ENCODE data around the gene KIF25.
"Not testable (repeated sequence)": the region's sequence is repeated elsewhere in the genome, so short reads cannot be mapped to it uniquely, and the experiment has no call there.

Gene KIF25

GRCh38 chr6:167976116-167976657 is 21.3 kb upstream of the KIF25 start:
- DNase-seq, result not testable (repeated sequence)

- no peak for DNase-seq
Observed at GRCh38 chr6:167976708-167977107, 20.8 kb upstream of the KIF25 start.

GRCh38 chr6:167977717-167978467 is 19.6 kb upstream of the KIF25 start:
- no peak for DNase-seq

- no peak for DNase-seq
Observed at GRCh38 chr6:167978607-167979006, 18.9 kb upstream of the KIF25 start.

GRCh38 chr6:167979436-167980139 is 17.9 kb upstream of the KIF25 start:
- DNase-seq, result no peak

- DNase-seq, result no peak
Observed at GRCh38 chr6:167980911-167981580, 16.4 kb upstream of the KIF25 start.

GRCh38 chr6:167981916-167982462 is 15.5 kb upstream of the KIF25 start:
- DNase-seq, result no peak

GRCh38 chr6:167984144-167984719 is 13.2 kb upstream of the KIF25 start:
- DNase-seq, result no peak

- no peak for DNase-seq
Observed at GRCh38 chr6:167984876-167985604, 12.4 kb upstream of the KIF25 start.

GRCh38 chr6:167985911-167986595 is 11.4 kb upstream of the KIF25 start:
- no peak for DNase-seq

- no peak for DNase-seq
Observed at GRCh38 chr6:167987396-167988153, 9.9 kb upstream of the KIF25 start.

GRCh38 chr6:167988154-167988495 is 9.3 kb upstream of the KIF25 start:
- DNase-seq, result no peak

GRCh38 chr6:167988945-167989841 is 8.3 kb upstream of the KIF25 start:
- no peak for DNase-seq

- no peak for DNase-seq
Observed at GRCh38 chr6:167990016-167990945, 7.2 kb upstream of the KIF25 start.

- peak; percentile 76 for DNase-seq
Observed at GRCh38 chr6:167993169-167993568, 4.3 kb upstream of the KIF25 start.

GRCh38 chr6:167993831-167994230 is 3.6 kb upstream of the KIF25 start:
- no peak for DNase-seq

- no peak for DNase-seq
Observed at GRCh38 chr6:167995302-167995701, 2.2 kb upstream of the KIF25 start.

GRCh38 chr6:167995731-167996151 is 1.7 kb upstream of the KIF25 start:
- DNase-seq, result no peak
